ENCODE data around the gene CTSF.

DNA sequence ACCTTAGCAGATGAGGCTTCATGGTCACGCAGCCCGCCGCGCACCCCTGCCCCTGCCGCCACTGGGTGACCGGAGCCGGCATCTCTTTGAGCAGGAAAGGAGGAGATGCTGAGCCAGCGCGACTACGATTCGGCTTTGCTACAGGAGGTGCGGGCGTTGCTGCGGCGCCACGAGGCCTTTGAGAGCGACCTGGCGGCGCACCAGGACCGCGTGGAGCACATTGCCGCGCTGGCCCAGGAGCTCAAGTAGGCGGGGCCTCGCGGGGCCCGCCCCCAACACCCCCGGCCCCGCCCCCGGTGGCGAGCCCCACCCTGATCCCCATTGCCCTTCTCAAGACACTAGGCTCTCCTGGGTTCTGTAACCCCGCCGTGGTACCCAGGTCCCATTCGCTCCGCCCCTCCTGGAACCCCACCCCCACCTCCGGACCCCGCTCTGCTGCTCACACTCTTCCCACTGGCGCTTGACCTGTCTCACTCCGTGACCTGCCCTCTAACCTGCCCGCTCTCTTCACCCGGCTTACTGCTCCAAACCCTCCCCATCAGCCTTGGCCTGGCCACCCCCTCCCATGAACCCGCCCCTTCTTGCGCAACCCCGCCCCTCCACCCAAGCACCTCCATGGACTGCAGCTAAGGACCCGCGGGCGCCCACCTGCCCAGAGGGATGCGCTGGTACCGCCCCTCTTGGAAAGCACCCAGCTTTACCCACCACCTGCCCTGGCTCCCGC is 9.1 kb downstream of the CTSF start:
- no peak for TF ChIP-seq POLR2A (IDR thresholded peaks at IDR 0.05)
- TF ChIP-seq, protein P1, sequence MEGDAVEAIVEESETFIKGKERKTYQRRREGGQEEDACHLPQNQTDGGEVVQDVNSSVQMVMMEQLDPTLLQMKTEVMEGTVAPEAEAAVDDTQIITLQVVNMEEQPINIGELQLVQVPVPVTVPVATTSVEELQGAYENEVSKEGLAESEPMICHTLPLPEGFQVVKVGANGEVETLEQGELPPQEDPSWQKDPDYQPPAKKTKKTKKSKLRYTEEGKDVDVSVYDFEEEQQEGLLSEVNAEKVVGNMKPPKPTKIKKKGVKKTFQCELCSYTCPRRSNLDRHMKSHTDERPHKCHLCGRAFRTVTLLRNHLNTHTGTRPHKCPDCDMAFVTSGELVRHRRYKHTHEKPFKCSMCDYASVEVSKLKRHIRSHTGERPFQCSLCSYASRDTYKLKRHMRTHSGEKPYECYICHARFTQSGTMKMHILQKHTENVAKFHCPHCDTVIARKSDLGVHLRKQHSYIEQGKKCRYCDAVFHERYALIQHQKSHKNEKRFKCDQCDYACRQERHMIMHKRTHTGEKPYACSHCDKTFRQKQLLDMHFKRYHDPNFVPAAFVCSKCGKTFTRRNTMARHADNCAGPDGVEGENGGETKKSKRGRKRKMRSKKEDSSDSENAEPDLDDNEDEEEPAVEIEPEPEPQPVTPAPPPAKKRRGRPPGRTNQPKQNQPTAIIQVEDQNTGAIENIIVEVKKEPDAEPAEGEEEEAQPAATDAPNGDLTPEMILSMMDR (IDR thresholded peaks at IDR 0.05), result no peak
- TF ChIP-seq EP300 (IDR thresholded peaks at IDR 0.05), result no peak

Measured in suprapubic skin (tissue), 3 donors.